Measurements from ENCODE around the gene MAPK7. TPM values are rescaled to one million over a fixed set of nuclear protein-coding genes. Genes with fewer than 3 reads are reported as not detected.
"Not testable (repeated sequence)": the region's sequence is repeated elsewhere in the genome, so short reads cannot be mapped to it uniquely, and the experiment has no call there.

Gene MAPK7
- total RNA-seq, 1 experiment from 2014 or later, result 43.1 TPM

- Histone ChIP-seq H3K27me3 (no peaks in the 10 kb centered on the region), H3K4me3 (no peak overlapping the region), H3K36me3 (no peaks in the 10 kb centered on the region), H3K4me1 (peaks cover 18% of the 10 kb centered on the region), H3K9me3 (replicated peaks) (no peaks in the 10 kb centered on the region), H3K27ac (no peak overlapping the region)
- DNase-seq, result peak in 1 of 2 experiments; percentile 9
Measured at GRCh38 chr17:19348081-19348650, 30.1 kb upstream of the MAPK7 start.

GRCh38 chr17:19348806-19349205 is 29.5 kb upstream of the MAPK7 start:
- no peak overlapping the region for H3K27ac ChIP-seq
- no peaks in the 10 kb centered on the region for H3K9me3 ChIP-seq (replicated peaks)
- no peaks in the 10 kb centered on the region for H3K27me3 ChIP-seq
- DNase-seq, result no peak
- H3K4me3 ChIP-seq, result no peak overlapping the region
- peaks cover 21% of the 10 kb centered on the region for H3K4me1 ChIP-seq
- H3K36me3 ChIP-seq, result no peaks in the 10 kb centered on the region

- H3K4me1 ChIP-seq, result peaks cover 14% of the 10 kb centered on the region
- not testable (repeated sequence) for H3K36me3 ChIP-seq; H3K27ac ChIP-seq; H3K27me3 ChIP-seq; H3K4me3 ChIP-seq; DNase-seq; H3K9me3 ChIP-seq (replicated peaks)
Measured at GRCh38 chr17:19353401-19353800, 24.9 kb upstream of the MAPK7 start.

GRCh38 chr17:19354748-19355147 is 23.6 kb upstream of the MAPK7 start:
- no peak overlapping the region for H3K4me3 ChIP-seq
- peaks cover 14% of the 10 kb centered on the region for H3K4me1 ChIP-seq
- H3K9me3 ChIP-seq (replicated peaks), result no peaks in the 10 kb centered on the region

GRCh38 chr17:19357351-19357750 is 20.9 kb upstream of the MAPK7 start:
- DNase-seq, result peak in 1 of 2 experiments; percentile 17
- Histone ChIP-seq H3K27ac (no peak overlapping the region), H3K36me3 (no peaks in the 10 kb centered on the region)

More at GRCh38 chr17:19354748-19355147, 23.6 kb upstream of the MAPK7 start:
- no peaks in the 10 kb centered on the region for H3K27me3 ChIP-seq
- H3K36me3 ChIP-seq, result no peaks in the 10 kb centered on the region
- H3K27ac ChIP-seq, result no peak overlapping the region
- no peak for DNase-seq

GRCh38 chr17:19357761-19358160 is 20.5 kb upstream of the MAPK7 start:
- Histone ChIP-seq H3K27ac (no peak overlapping the region), H3K9me3 (replicated peaks) (no peaks in the 10 kb centered on the region), H3K36me3 (no peaks in the 10 kb centered on the region), H3K4me1 (peaks cover 14% of the 10 kb centered on the region), H3K4me3 (no peak overlapping the region), H3K27me3 (no peaks in the 10 kb centered on the region)
- peak; percentile 44 to 57 for DNase-seq

More at GRCh38 chr17:19357351-19357750, 20.9 kb upstream of the MAPK7 start:
- Histone ChIP-seq H3K4me1 (peaks cover 14% of the 10 kb centered on the region), H3K4me3 (no peak overlapping the region), H3K9me3 (replicated peaks) (no peaks in the 10 kb centered on the region), H3K27me3 (no peaks in the 10 kb centered on the region)

- Histone ChIP-seq H3K36me3 (no peaks in the 10 kb centered on the region), H3K27ac (no peak overlapping the region), H3K4me3 (no peak overlapping the region), H3K9me3 (replicated peaks) (no peaks in the 10 kb centered on the region), H3K27me3 (no peaks in the 10 kb centered on the region), H3K4me1 (peaks cover 16% of the 10 kb centered on the region)
- DNase-seq, result no peak
Measured at GRCh38 chr17:19359151-19359550, 19.1 kb upstream of the MAPK7 start.

- Histone ChIP-seq H3K4me3 (no peak overlapping the region), H3K36me3 (no peaks in the 10 kb centered on the region), H3K27me3 (no peaks in the 10 kb centered on the region), H3K27ac (no peak overlapping the region), H3K9me3 (replicated peaks) (no peaks in the 10 kb centered on the region), H3K4me1 (peaks cover 14% of the 10 kb centered on the region)
- DNase-seq, result peak in 1 of 2 experiments; percentile 17
Measured at GRCh38 chr17:19359856-19360255, 18.4 kb upstream of the MAPK7 start.

GRCh38 chr17:19360772-19361171 is 17.5 kb upstream of the MAPK7 start:
- Histone ChIP-seq H3K36me3 (no peaks in the 10 kb centered on the region), H3K9me3 (replicated peaks) (no peaks in the 10 kb centered on the region), H3K27ac (no peak overlapping the region), H3K4me3 (no peak overlapping the region), H3K27me3 (no peaks in the 10 kb centered on the region), H3K4me1 (peaks cover 21% of the 10 kb centered on the region)
- DNase-seq, result peak; percentile 15 to 38

- Histone ChIP-seq H3K4me3 (no peak overlapping the region), H3K4me1 (peaks cover 21% of the 10 kb centered on the region), H3K27ac (no peak overlapping the region), H3K9me3 (replicated peaks) (no peaks in the 10 kb centered on the region), H3K27me3 (no peaks in the 10 kb centered on the region), H3K36me3 (no peaks in the 10 kb centered on the region)
- peak; percentile 46 to 50 for DNase-seq
Measured at GRCh38 chr17:19361326-19361725, 17.0 kb upstream of the MAPK7 start.

- no peak for DNase-seq
- no peaks in the 10 kb centered on the region for H3K9me3 ChIP-seq (replicated peaks)
- H3K4me3 ChIP-seq, result peak overlapping the region; percentile 67
- H3K27ac ChIP-seq, result peak overlapping the region; percentile 23; the same call in 1 of the 2 replicates
- no peaks in the 10 kb centered on the region for H3K27me3 ChIP-seq
- H3K36me3 ChIP-seq, result no peaks in the 10 kb centered on the region
- H3K4me1 ChIP-seq, result peaks cover 21% of the 10 kb centered on the region
Measured at GRCh38 chr17:19361944-19362276, 16.4 kb upstream of the MAPK7 start.

- peaks cover 21% of the 10 kb centered on the region for H3K4me1 ChIP-seq
- H3K27ac ChIP-seq, result peak within 1 kb of the TSS; percentile 23; the same call in 1 of the 2 replicates
- peak within 1 kb of the TSS; percentile 67 for H3K4me3 ChIP-seq
- no peaks in the 10 kb centered on the region for H3K27me3 ChIP-seq
- DNase-seq, result peak; percentile 97 to 100
- H3K36me3 ChIP-seq, result no peaks in the 10 kb centered on the region
- no peaks in the 10 kb centered on the region for H3K9me3 ChIP-seq (replicated peaks)
Measured at GRCh38 chr17:19362277-19363113, 15.8 kb upstream of the MAPK7 start, which contains the start of gene B9D1. B9D1 (minus strand) TSS chr17:19362723; CDS start chr17:19362569, 154 bp downstream.

- Histone ChIP-seq H3K4me1 (peaks cover 21% of the 10 kb centered on the region), H3K27me3 (no peaks in the 10 kb centered on the region), H3K9me3 (replicated peaks) (no peaks in the 10 kb centered on the region), H3K27ac (no peak overlapping the region), H3K4me3 (peak overlapping the region; percentile 67), H3K36me3 (no peaks in the 10 kb centered on the region)
- no peak for DNase-seq
Measured at GRCh38 chr17:19363114-19363438, 15.2 kb upstream of the MAPK7 start.

GRCh38 chr17:19363460-19364035 is 14.8 kb upstream of the MAPK7 start:
- peak in 1 of 2 experiments; percentile 17 for DNase-seq
- no peaks in the 10 kb centered on the region for H3K9me3 ChIP-seq (replicated peaks)
- no peaks in the 10 kb centered on the region for H3K27me3 ChIP-seq

More at GRCh38 chr17:19363460-19364035, 14.8 kb upstream of the MAPK7 start:
- no peak overlapping the region for H3K27ac ChIP-seq
- peaks cover 21% of the 10 kb centered on the region for H3K4me1 ChIP-seq
- no peaks in the 10 kb centered on the region for H3K36me3 ChIP-seq
- no peak overlapping the region for H3K4me3 ChIP-seq
